T-helper 1 cell treated with Interleukin-12 subunit alpha and Interleukin-12 subunit beta and Interleukin-4 antibody, amounts not matched to agents 30 ng/mL and 1 ng/mL, for 36 hours (primary cell): ENCODE data around the gene CYP8B1. TPM values are rescaled to one million over a fixed set of nuclear protein-coding genes. Genes with fewer than 3 reads are reported as not detected.

Experiments used
- intact Hi-C: fragments of 100-400 bp; cut with micrococcal nuclease; formaldehyde crosslinking; loops from one replicate; pipeline ENCODE4 v1.15.1; 2024
- total RNA-seq: library from RNA; stranded (reverse); gene quantifications from 2 replicates; pipeline ENCODE4 v1.2.3, GENCODE V29; 2022

Gene CYP8B1
- total RNA-seq, 1 donor from 2014 or later = not detected

GRCh38 chr3:42827654-42828053 lies 48.0 kb downstream of the CYP8B1 start:
- intact Hi-C loops = no loop called here

- intact Hi-C loops = no loop called here
Observed at GRCh38 chr3:42827023-42827422, 48.7 kb downstream of the CYP8B1 start.

- intact Hi-C loops = no loop called here
Observed at GRCh38 chr3:42826141-42826540, 49.5 kb downstream of the CYP8B1 start.

GRCh38 chr3:42823351-42823750 lies 52.3 kb downstream of the CYP8B1 start:
- intact Hi-C loops = no loop called here

GRCh38 chr3:42822828-42823227 lies 52.9 kb downstream of the CYP8B1 start:
- intact Hi-C loops = no loop called here

Other genes with a start within 250 kb of the CYP8B1 start
- gene ZBTB47, start 222.2 kb downstream of the CYP8B1 start, total RNA-seq = 1.7 and 2.0 TPM in 2 replicates
- not detected in 2 replicates for gene KLHL40, start 190.3 kb downstream of the CYP8B1 start, total RNA-seq
- gene HHATL, start 173.1 kb downstream of the CYP8B1 start, total RNA-seq = not detected in 2 replicates
- 0.20 and 0.54 TPM in 2 replicates for gene CCDC13, start 102.6 kb downstream of the CYP8B1 start, total RNA-seq
- 74.2 and 76.8 TPM in 2 replicates for gene HIGD1A, start 71.4 kb downstream of the CYP8B1 start, total RNA-seq
- 1.6 and 2.7 TPM in 2 replicates for gene ACKR2, start 66.4 kb downstream of the CYP8B1 start, total RNA-seq
- gene ZNF662, start 30.3 kb upstream of the CYP8B1 start, total RNA-seq = 0.39 and 0.54 TPM in 2 replicates
- not detected in 2 replicates for gene GASK1A, start 103.4 kb upstream of the CYP8B1 start, total RNA-seq
- 4.8 and 5.5 TPM in 2 replicates for gene POMGNT2, start 230.2 kb upstream of the CYP8B1 start, total RNA-seq